Memory B cell (primary cell): Measurements from ENCODE around the gene RALB.

Experiments
- ATAC-seq: fragments of 150-1000 bp; cut with Tn5 transposase; 2 replicates; pipeline ENCODE4 v1.10.0; 2021; ENCODE audit warnings: low read depth, mild to moderate bottlenecking, moderate library complexity
- DNase-seq, 2 donors: peaks; one replicate each; pipeline ENCODE4 v3.0.0; 2022; ENCODE audit warnings: low spot score in 2 of 2
- H3K27ac Mint-ChIP-seq: one replicate; pipeline ENCODE4 v1.8.0; 2022; ENCODE audit warnings: mild to moderate bottlenecking, moderate library complexity, mixed read lengths
- H3K27me3 Mint-ChIP-seq: one replicate; pipeline ENCODE4 v1.8.0; 2022; ENCODE audit warnings: mixed read lengths
- H3K36me3 Mint-ChIP-seq: one replicate; pipeline ENCODE4 v1.8.0; 2022; ENCODE audit warnings: mild to moderate bottlenecking, mixed read lengths
- H3K4me1 Mint-ChIP-seq: one replicate; pipeline ENCODE4 v1.8.0; 2022; ENCODE audit warnings: mixed read lengths
- H3K4me3 Mint-ChIP-seq: one replicate; pipeline ENCODE4 v1.8.0; 2022; ENCODE audit warnings: mild to moderate bottlenecking, moderate library complexity, mixed read lengths
- H3K9me3 Mint-ChIP-seq: one replicate; pipeline ENCODE4 v1.8.0; 2022; ENCODE audit warnings: mixed read lengths

Gene RALB

GRCh38 chr2:120275617-120276400 lies 23.2 kb downstream of the RALB start:
- Mint-ChIP-seq H3K27ac (peak overlapping the region; percentile 35), H3K4me3 (no peak overlapping the region), H3K9me3 (no peaks in the 10 kb centered on the region), H3K4me1 (peaks cover 25% of the 10 kb centered on the region), H3K36me3 (peaks cover 24% of the 10 kb centered on the region), H3K27me3 (no peaks in the 10 kb centered on the region)
- DNase-seq: no peak
- ATAC-seq: no peak

- no peak overlapping the region for H3K4me3 Mint-ChIP-seq
- DNase-seq (no peak), ATAC-seq (no peak)
- H3K36me3 Mint-ChIP-seq: peaks cover 28% of the 10 kb centered on the region
- H3K4me1 Mint-ChIP-seq: peaks cover 14% of the 10 kb centered on the region
- H3K27me3 Mint-ChIP-seq: no peaks in the 10 kb centered on the region
- no peaks in the 10 kb centered on the region for H3K9me3 Mint-ChIP-seq
- no peak overlapping the region for H3K27ac Mint-ChIP-seq
These were observed 25.0 kb downstream of the RALB start for GRCh38 chr2:120277505-120278205.

GRCh38 chr2:120278901-120279300 lies 26.2 kb downstream of the RALB start:
- DNase-seq: no peak
- H3K27ac Mint-ChIP-seq: no peak overlapping the region
- H3K4me3 Mint-ChIP-seq: no peak overlapping the region
- H3K9me3 Mint-ChIP-seq: no peaks in the 10 kb centered on the region
- peaks cover 30% of the 10 kb centered on the region for H3K36me3 Mint-ChIP-seq
- H3K27me3 Mint-ChIP-seq: no peaks in the 10 kb centered on the region
- ATAC-seq: no peak
- H3K4me1 Mint-ChIP-seq: peaks cover 14% of the 10 kb centered on the region

GRCh38 chr2:120279708-120280107 lies 27.1 kb downstream of the RALB start:
- Mint-ChIP-seq H3K27ac (no peak overlapping the region), H3K4me3 (no peak overlapping the region), H3K27me3 (no peaks in the 10 kb centered on the region), H3K4me1 (peaks cover 15% of the 10 kb centered on the region), H3K36me3 (peaks cover 32% of the 10 kb centered on the region), H3K9me3 (no peaks in the 10 kb centered on the region)
- DNase-seq: no peak
- no peak for ATAC-seq

- DNase-seq: no peak
- H3K4me3 Mint-ChIP-seq: no peak overlapping the region
- H3K27ac Mint-ChIP-seq: peak overlapping the region; percentile 20
- H3K4me1 Mint-ChIP-seq: peaks cover 16% of the 10 kb centered on the region
- H3K9me3 Mint-ChIP-seq: no peaks in the 10 kb centered on the region
- ATAC-seq: no peak
- H3K27me3 Mint-ChIP-seq: no peaks in the 10 kb centered on the region
- H3K36me3 Mint-ChIP-seq: peaks cover 36% of the 10 kb centered on the region
These were observed 31.0 kb downstream of the RALB start for GRCh38 chr2:120283649-120284048.

GRCh38 chr2:120285056-120285455 lies 32.4 kb downstream of the RALB start:
- H3K36me3 Mint-ChIP-seq: peaks cover 35% of the 10 kb centered on the region
- peaks cover 17% of the 10 kb centered on the region for H3K4me1 Mint-ChIP-seq
- H3K4me3 Mint-ChIP-seq: no peak overlapping the region
- no peaks in the 10 kb centered on the region for H3K27me3 Mint-ChIP-seq
- ATAC-seq (no peak), DNase-seq (no peak)
- H3K9me3 Mint-ChIP-seq: no peaks in the 10 kb centered on the region
- H3K27ac Mint-ChIP-seq: no peak overlapping the region

- no peak overlapping the region for H3K4me3 Mint-ChIP-seq
- H3K9me3 Mint-ChIP-seq: no peaks in the 10 kb centered on the region
- peaks cover 16% of the 10 kb centered on the region for H3K4me1 Mint-ChIP-seq
- ATAC-seq (peak; percentile 35), DNase-seq (no peak)
- H3K27ac Mint-ChIP-seq: peak overlapping the region; percentile 26
- no peaks in the 10 kb centered on the region for H3K27me3 Mint-ChIP-seq
- peaks cover 46% of the 10 kb centered on the region for H3K36me3 Mint-ChIP-seq
These were observed 34.7 kb downstream of the RALB start for GRCh38 chr2:120287183-120288015.

GRCh38 chr2:120288016-120288373 lies 35.3 kb downstream of the RALB start:
- ATAC-seq: no peak

GRCh38 chr2:120289221-120289906 lies 36.7 kb downstream of the RALB start:
- Mint-ChIP-seq H3K27ac (peak overlapping the region; percentile 71), H3K9me3 (no peaks in the 10 kb centered on the region), H3K4me1 (peaks cover 19% of the 10 kb centered on the region), H3K36me3 (peaks cover 42% of the 10 kb centered on the region), H3K27me3 (no peaks in the 10 kb centered on the region), H3K4me3 (no peak overlapping the region)
- DNase-seq (no peak), ATAC-seq (no peak)

More at GRCh38 chr2:120288016-120288373, 35.3 kb downstream of the RALB start:
- no peaks in the 10 kb centered on the region for H3K9me3 Mint-ChIP-seq
- H3K4me3 Mint-ChIP-seq: no peak overlapping the region
- DNase-seq: no peak
- peaks cover 16% of the 10 kb centered on the region for H3K4me1 Mint-ChIP-seq
- no peaks in the 10 kb centered on the region for H3K27me3 Mint-ChIP-seq
- H3K36me3 Mint-ChIP-seq: peaks cover 43% of the 10 kb centered on the region
- H3K27ac Mint-ChIP-seq: no peak overlapping the region

- peaks cover 40% of the 10 kb centered on the region for H3K36me3 Mint-ChIP-seq
These were observed 38.1 kb downstream of the RALB start for GRCh38 chr2:120290737-120291136.

GRCh38 chr2:120291401-120292311 lies 39.0 kb downstream of the RALB start:
- no peaks in the 10 kb centered on the region for H3K27me3 Mint-ChIP-seq
- ATAC-seq: no peak
- no peak for DNase-seq
- H3K4me1 Mint-ChIP-seq: peaks cover 15% of the 10 kb centered on the region
- H3K36me3 Mint-ChIP-seq: peaks cover 40% of the 10 kb centered on the region
- H3K4me3 Mint-ChIP-seq: no peak overlapping the region
- H3K27ac Mint-ChIP-seq: peak overlapping the region; percentile 53
- no peaks in the 10 kb centered on the region for H3K9me3 Mint-ChIP-seq

More at GRCh38 chr2:120290737-120291136, 38.1 kb downstream of the RALB start:
- no peaks in the 10 kb centered on the region for H3K9me3 Mint-ChIP-seq
- no peaks in the 10 kb centered on the region for H3K27me3 Mint-ChIP-seq
- H3K4me3 Mint-ChIP-seq: no peak overlapping the region
- ATAC-seq: no peak
- DNase-seq: no peak
- H3K27ac Mint-ChIP-seq: no peak overlapping the region
- peaks cover 15% of the 10 kb centered on the region for H3K4me1 Mint-ChIP-seq

GRCh38 chr2:120293096-120294007 lies 40.7 kb downstream of the RALB start:
- H3K36me3 Mint-ChIP-seq: peaks cover 51% of the 10 kb centered on the region
- H3K4me3 Mint-ChIP-seq: peak overlapping the region; percentile 76
- H3K4me1 Mint-ChIP-seq: peaks cover 8% of the 10 kb centered on the region
- DNase-seq (no peak), ATAC-seq (peak; percentile 59)
- no peaks in the 10 kb centered on the region for H3K27me3 Mint-ChIP-seq
- H3K9me3 Mint-ChIP-seq: no peaks in the 10 kb centered on the region
- peak overlapping the region; percentile 71 for H3K27ac Mint-ChIP-seq
